T1000 (cell line): ENCODE results near the gene NAAA.
"Not testable (repeated sequence)": the region's sequence is repeated elsewhere in the genome, so short reads cannot be mapped to it uniquely, and the experiment has no call there.

ENCODE experiments used
- DNase-seq: peaks from one replicate; lab custom pipeline; 2025; ENCODE audit warnings: mixed read lengths; lab: John Stamatoyannopoulos, UW

Gene NAAA

GRCh38 chr4:75919920-75920319, 20.9 kb downstream of the NAAA start:
- DNase-seq: no peak

- peak; percentile 4 for DNase-seq
Observed at GRCh38 chr4:75916091-75916661, 24.6 kb downstream of the NAAA start.

- no peak for DNase-seq
Observed at GRCh38 chr4:75912968-75913367, 27.8 kb downstream of the NAAA start.

DNA sequence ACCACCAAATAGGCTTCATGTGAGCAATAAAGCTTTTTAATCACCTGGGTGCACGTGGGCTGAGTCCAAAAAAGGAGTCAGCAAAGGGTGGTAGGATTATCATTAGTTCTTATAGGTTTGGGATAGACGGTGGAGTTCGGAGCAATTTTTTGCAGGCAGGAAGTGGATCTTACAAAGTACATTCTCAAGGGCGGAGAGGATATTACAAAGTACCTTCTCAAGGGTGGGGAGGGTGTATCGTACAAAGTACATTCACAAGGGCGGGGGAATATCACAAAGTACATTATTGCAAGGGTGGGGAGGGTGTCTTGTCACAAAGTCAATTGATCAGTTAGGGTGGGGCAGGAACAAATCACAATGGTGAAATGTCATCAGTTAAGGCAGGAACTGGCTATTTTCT, 30.0 kb downstream of the NAAA start:
- DNase-seq: not testable (repeated sequence)

GRCh38 chr4:75909405-75909804, 31.4 kb downstream of the NAAA start:
- DNase-seq: no peak

- no peak for DNase-seq
Observed at GRCh38 chr4:75908555-75908954, 32.3 kb downstream of the NAAA start.

GRCh38 chr4:75907966-75908365, 32.8 kb downstream of the NAAA start:
- DNase-seq: no peak

DNA sequence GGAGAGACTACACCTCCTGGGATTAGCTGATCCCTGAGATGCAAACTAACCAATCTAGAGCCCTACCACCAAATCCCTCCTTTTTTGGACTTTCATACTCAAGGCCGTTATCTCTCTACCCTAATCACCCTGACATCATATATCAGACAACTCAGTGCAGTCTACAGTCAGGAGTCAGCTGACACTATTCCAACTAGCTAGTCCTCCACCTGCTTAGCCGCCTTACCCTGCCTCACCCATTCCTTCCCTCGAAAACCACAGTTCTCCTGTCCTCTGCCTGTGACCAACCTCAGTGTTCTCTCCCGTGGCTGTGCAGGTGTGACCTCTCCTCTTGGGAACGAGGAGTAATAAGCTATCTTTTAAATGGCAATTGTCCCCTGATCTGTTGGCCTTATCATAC, 36.7 kb downstream of the NAAA start:
- no peak for DNase-seq

DNA sequence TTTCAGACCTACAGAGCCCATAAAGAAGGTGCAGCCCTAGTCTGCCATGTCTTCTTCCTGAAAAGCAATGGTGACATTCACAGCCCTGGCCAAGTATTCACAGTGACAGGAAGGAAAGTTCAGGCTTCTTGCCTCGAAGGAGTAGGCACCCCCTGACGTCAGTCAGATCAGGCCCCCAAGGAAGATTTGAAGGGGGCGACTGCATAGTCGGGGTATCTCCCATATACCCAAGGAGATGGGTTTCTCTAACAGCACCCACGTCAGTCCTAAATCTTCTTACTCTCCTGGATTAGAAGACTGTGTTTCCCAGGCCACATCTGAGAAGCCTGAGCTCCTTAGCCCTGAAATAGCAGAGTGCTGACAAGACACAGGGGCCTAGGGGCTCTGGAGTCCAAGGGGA, 38.5 kb downstream of the NAAA start, which contains the start of gene PPEF2:
TSS of gene PPEF2 (minus strand) at position 101 of the 400 bp plus-strand sequence. CDS start 6,127 bp downstream, outside the sequence.
- DNase-seq: no peak

GRCh38 chr4:75898536-75898935, 42.3 kb downstream of the NAAA start:
- DNase-seq: no peak

GRCh38 chr4:75895744-75896314, 45.0 kb downstream of the NAAA start:
- no peak for DNase-seq

- no peak for DNase-seq
Observed at GRCh38 chr4:75892508-75892907, 48.3 kb downstream of the NAAA start.

- DNase-seq: no peak
Observed at GRCh38 chr4:75891611-75892010, 49.2 kb downstream of the NAAA start.

DNA sequence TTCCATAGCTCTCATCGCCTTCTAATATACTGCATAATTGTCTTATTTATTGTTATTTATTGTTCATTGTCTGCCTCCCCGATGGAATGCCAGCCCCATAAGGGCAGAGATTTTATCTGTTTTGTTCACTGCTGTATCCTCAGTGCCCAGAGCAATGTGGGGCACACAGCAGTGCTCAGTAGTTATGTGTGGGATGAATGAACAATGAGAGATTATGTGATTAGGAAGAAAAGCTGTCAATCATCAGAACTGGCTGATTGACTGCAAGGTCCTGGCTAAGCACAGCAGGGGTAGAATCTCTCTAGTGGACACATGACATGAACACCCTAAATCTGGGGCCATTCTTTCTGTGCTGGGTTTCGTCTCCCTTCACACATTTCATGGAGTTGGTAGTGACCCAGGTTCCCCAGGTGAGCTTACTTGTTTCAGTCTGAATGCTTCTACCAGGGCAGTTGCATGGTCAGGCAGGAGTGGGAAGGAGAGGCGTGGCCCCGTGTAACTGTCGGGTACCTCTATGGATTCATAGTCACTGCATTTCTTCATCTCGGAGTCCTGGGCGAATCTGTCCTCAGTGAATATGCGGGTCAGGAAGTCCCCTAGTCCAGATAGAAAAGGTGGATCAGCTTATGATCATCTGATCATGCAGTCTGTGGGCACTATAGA, 51.1 kb downstream of the NAAA start:
- DNase-seq: no peak

GRCh38 chr4:75886104-75886503, 54.7 kb downstream of the NAAA start:
- DNase-seq: no peak

DNA sequence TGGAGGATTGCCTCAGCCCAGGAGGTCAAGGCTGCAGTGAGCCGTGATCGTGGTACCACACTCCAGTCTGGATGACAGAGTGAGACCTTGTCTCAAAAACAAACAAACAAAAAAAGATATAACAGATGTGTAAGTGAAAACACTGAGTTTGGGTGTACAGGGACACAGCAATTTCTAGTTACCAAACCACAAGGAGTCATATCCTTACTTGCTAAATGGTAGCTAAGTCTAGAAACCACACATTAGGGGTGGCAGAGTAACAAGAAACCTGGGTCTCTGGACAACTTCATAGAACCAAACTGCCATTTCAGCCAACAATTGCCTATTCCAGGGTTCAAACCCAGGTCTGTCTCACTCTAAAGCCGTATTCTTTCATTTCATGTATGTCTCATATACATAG, 59.3 kb downstream of the NAAA start:
- no peak for DNase-seq

- no peak for DNase-seq
Observed at GRCh38 chr4:75880278-75880677, 60.5 kb downstream of the NAAA start.

DNA sequence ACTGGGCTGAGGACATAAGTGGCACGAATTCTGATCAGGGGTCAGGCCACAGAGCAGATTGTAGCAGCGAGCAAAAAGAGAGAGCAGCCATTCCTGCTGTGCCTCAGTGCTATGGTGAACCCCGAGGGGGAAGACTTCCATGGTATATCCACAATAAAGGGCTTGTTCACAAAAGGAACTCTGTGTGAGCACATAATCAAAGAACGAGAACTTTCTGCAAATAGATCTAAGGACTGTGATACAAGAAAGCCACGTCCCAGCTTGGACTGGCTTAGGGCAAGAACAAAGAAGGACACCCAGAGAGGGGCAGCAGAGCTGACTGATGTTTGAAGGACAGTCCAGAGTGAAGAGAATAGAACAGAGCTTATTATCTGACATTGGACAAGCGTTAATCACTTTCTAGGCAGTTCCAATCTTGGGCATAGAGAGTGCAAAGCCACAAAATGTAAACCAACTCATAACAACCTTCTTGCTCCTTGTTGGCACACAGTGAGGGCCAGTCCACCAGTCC, 62.5 kb downstream of the NAAA start:
- DNase-seq: no peak

DNA sequence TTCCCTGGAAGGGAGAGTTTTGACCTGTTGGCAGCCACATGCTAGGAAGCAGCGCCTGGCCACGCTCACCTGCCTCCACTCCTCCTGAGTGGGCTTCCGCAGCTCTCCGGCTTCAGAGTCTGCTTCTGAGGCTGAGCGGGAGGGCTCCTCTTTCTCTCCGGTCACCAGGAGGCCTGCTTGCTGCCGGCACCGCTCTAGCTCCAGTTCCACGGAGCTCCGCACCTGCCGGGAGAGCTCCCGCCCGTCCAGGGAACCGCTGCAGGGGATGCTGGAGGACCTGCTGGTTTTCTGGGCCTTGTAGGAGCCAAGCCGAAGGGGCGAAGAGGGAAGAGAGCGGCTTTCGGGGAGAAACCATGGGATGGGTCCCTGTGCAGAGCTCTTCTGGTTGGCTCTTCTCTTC, 64.6 kb downstream of the NAAA start:
- no peak for DNase-seq

- no peak for DNase-seq
Observed at GRCh38 chr4:75869100-75869499, 71.7 kb downstream of the NAAA start.

DNA sequence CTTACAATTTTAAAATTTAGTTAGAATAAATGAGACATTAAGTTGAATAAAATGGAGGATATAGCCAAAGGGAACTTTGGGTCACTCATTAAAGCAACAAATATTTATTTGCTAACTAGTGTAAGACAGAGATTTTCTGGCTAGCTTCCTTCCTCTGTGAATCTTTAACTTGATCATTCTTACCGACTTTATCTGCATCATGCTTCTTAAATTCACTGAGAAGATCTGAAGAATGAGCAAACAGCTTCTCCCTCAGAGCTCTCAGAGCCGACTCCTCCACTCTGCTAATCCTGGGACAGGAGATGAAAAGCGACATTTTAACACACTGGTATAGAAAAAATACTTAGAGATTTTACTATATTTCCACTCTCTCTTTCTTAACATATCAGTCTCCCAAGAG, 73.7 kb downstream of the NAAA start:
- DNase-seq: no peak
